Lung (tissue), 12 donors: ENCODE measurements around the gene PCGF1. TPM values are rescaled to one million over a fixed set of nuclear protein-coding genes. Genes with fewer than 3 reads are reported as not detected.
"Not testable (repeated sequence)": the region's sequence is repeated elsewhere in the genome, so short reads cannot be mapped to it uniquely, and the experiment has no call there.

Source experiments
- ATAC-seq: fragments of 200-7000 bp; cut with Tn5 transposase; one replicate; pipeline ENCODE4 v1.9.1; 2020; ENCODE audit warnings: moderate number of reproducible peaks; ENCODE audit not compliant: insufficient read depth, low FRiP score
- DNase-seq, 3 donors: peaks; one replicate each; pipeline ENCODE4 v3.0.0-alpha.2; 2013 to 2017
- H3K27ac ChIP-seq, 2 donors: one replicate each; pipeline ENCODE4 v1.5.1; 2013; ENCODE audit warnings: mild to moderate bottlenecking in 2 of 2, moderate library complexity in 2 of 2, control low read depth in 1 of 2, inconsistent platforms in 1 of 2, low read depth in 1 of 2, low read length in 1 of 2
- H3K27me3 ChIP-seq, 3 donors: one replicate each; pipeline ENCODE4 v1.5.1; 2013; ENCODE audit warnings: low read length in 2 of 3; ENCODE audit not compliant: control insufficient read depth in 3 of 3, insufficient read depth in 3 of 3
- H3K36me3 ChIP-seq, 4 donors: one replicate each; pipeline ENCODE4 v1.5.1; 2013; ENCODE audit warnings: low read length in 4 of 4, mild to moderate bottlenecking in 1 of 4, moderate library complexity in 1 of 4; ENCODE audit not compliant: control insufficient read depth in 4 of 4, insufficient read depth in 4 of 4
- H3K4me1 ChIP-seq, 5 donors: one replicate each; pipeline ENCODE4 v1.5.1; 2013; ENCODE audit warnings: low read length in 5 of 5, mild to moderate bottlenecking in 2 of 5, moderate library complexity in 1 of 5; ENCODE audit not compliant: control insufficient read depth in 5 of 5, insufficient read depth in 5 of 5
- H3K4me3 ChIP-seq: one replicate; pipeline ENCODE4 v1.5.1; 2013; ENCODE audit warnings: mild to moderate bottlenecking, control low read depth, moderate library complexity
- H3K9ac ChIP-seq, 2 donors: one replicate each; pipeline ENCODE4 v1.5.1; 2013; ENCODE audit warnings: low read length in 2 of 2, control low read depth in 1 of 2; ENCODE audit not compliant: insufficient read depth in 1 of 2
- H3K9me3 ChIP-seq, 4 donors: one replicate each; pipeline ENCODE4 v1.5.1; 2013; ENCODE audit warnings: low read length in 3 of 4, mild to moderate bottlenecking in 1 of 4, moderate library complexity in 1 of 4; ENCODE audit not compliant: control insufficient read depth in 4 of 4, insufficient read depth in 3 of 4
- WGBS, 2 donors: extraction: QIAGEN DNeasy Blood & Tissue Kit; methylation state at CpG; one replicate each; pipeline ENCODE4 v1.1.7; 2013; 5-methylcytosine and 5-hydroxymethylcytosine counted together
- polyA plus RNA-seq, 2 donors: library from polyadenylated mRNA; stranded (reverse); fragments of 200-250 nt; gene quantifications; one replicate each; pipeline ENCODE4 v1.2.1, GENCODE V29; 2013
- total RNA-seq, 2 donors: library from RNA; depleted of rRNA in 1 of 2; stranded (reverse); fragments of >200 nt in 1 of 2; gene quantifications; one replicate each; pipeline ENCODE4 v1.2.1, GENCODE V29; 2014 to 2021
- TF ChIP-seq, protein P1 (sequence below): IDR thresholded peaks from 2 replicates; pipeline ENCODE4 v1.5.1; 2012; ENCODE audit warnings: mild to moderate bottlenecking; ENCODE audit errors: control extremely low read depth, extremely low read depth
- donor health status: control.
- donor health status: control.
- donor health status: Bipolar disorder and iron deficiency.
- donor health status: healthy.
- donor health status: DM: yes; HTN: yes; CAD: no.

The PCGF1 gene
- total and polyA plus RNA-seq, 4 donors = 16.7 to 47.8 (median 28.1) TPM

DNA sequence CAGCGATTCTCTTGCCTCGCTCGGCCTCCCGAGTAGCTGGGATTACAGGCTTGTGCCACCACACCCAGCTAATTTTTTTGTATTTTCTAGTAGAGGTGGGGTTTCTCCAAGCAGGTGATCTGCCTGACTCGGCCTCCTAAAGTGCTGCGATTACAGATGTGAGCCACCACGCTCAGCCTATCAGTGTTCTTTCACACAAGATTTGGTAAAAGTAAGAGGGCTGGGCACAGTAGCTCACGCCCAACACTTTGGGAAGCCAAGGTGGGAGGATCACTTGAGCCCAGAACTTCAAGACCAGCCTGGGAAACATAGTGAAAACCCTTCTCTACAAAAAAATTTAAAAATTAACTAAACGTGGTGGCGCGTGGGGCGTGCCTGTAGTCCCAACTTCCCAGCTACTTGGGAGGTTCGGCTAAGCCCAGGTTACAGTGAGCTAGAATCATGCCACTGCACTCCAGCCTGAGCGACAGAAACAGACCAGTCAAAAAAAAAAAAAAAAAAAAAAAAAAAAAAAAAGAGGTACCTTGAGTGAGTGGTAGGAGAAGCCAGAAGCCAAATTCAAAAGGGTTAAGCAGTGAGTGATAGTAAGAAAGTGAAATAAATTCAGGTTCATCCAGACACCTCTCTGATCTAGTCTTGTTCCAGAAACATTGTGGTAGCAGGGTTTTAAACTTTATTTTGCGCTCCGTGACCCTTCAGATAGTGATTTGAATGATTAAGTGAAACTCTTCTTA lies 36.0 kb downstream of the PCGF1 start:
- H3K36me3 ChIP-seq = peaks cover 6 to 13% (median 9%) of the 10 kb centered on the region in 4 donors
- no peaks in the 10 kb centered on the region for H3K27me3 ChIP-seq
- no peak for DNase-seq
- no peaks in the 10 kb centered on the region for H3K9me3 ChIP-seq
- peak overlapping the region; percentile 88 to 95 for H3K27ac ChIP-seq
- H3K9ac ChIP-seq = peak overlapping the region; percentile 63 to 83
- no peak for ATAC-seq
- H3K4me3 ChIP-seq = peak overlapping the region; percentile 73
- TF ChIP-seq, protein P1, sequence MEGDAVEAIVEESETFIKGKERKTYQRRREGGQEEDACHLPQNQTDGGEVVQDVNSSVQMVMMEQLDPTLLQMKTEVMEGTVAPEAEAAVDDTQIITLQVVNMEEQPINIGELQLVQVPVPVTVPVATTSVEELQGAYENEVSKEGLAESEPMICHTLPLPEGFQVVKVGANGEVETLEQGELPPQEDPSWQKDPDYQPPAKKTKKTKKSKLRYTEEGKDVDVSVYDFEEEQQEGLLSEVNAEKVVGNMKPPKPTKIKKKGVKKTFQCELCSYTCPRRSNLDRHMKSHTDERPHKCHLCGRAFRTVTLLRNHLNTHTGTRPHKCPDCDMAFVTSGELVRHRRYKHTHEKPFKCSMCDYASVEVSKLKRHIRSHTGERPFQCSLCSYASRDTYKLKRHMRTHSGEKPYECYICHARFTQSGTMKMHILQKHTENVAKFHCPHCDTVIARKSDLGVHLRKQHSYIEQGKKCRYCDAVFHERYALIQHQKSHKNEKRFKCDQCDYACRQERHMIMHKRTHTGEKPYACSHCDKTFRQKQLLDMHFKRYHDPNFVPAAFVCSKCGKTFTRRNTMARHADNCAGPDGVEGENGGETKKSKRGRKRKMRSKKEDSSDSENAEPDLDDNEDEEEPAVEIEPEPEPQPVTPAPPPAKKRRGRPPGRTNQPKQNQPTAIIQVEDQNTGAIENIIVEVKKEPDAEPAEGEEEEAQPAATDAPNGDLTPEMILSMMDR = no peak
- 54 to 66% methylated on average over 16 of the region's 16 CpGs for WGBS, 2 donors
- peaks cover 3 to 15% (median 5%) of the 10 kb centered on the region in 5 donors for H3K4me1 ChIP-seq

DNA sequence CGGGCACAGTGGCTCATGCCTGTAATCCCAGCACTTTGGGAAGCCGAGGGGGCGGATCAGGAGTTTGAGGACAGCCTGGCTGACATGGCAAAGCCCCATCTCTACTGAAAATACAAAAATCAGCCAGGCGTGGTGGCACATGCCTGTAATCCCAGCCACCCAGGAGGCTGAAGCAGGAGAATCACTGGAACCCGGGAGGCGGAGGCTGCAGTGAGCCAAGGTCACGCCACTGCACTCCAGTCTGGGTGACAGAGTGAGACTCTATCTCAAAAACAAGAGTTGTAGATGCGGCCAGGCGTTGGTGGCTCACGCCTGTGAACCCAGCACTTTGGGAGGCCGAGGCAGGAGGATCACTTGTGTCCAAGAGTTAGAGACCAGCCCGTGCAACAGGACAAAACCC lies 36.8 kb downstream of the PCGF1 start:
- H3K9me3 ChIP-seq, H3K27ac ChIP-seq, DNase-seq, H3K9ac ChIP-seq, ATAC-seq, H3K4me3 ChIP-seq, H3K27me3 ChIP-seq: not testable (repeated sequence)
- H3K4me1 ChIP-seq = peaks cover 4 to 15% (median 6%) of the 10 kb centered on the region in 5 donors
- H3K36me3 ChIP-seq = peaks cover 6 to 12% (median 9%) of the 10 kb centered on the region in 4 donors
- WGBS, 2 donors = 97 to 98% methylated on average over 12 of the region's 12 CpGs

DNA sequence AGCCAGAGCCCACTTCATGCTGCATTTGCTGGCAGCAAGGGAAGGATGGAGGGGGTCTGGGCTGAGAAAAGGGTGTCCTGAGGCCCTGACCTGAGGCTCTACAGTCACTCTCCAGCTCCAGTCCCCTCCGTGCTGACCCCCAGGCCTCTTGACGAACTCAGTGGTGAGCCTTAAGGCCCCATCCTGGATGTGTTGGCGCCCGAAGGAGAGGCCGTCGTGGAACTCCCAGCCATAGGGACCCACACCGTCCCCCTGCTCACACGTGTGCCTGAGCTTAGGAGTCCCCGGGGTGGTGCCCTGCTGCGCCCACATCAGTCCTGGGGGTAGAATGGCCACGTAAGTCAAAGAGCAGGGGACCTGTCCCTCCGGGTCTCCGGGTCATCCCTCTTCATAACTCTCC lies 43.1 kb downstream of the PCGF1 start:
- Histone ChIP-seq H3K27ac (peak overlapping the region in 1 of 2 donors; percentile 92), H3K36me3 (peaks cover 4 to 15% (median 7%) of the 10 kb centered on the region in 4 donors), H3K4me1 (peaks cover 6 to 11% (median 9%) of the 10 kb centered on the region in 5 donors), H3K9ac (peak overlapping the region in 1 of 2 donors; percentile 42), H3K9me3 (no peaks in the 10 kb centered on the region), H3K27me3 (no peaks in the 10 kb centered on the region), H3K4me3 (peak overlapping the region; percentile 98)
- TF ChIP-seq, protein P1 = no peak
- DNase-seq (no peak), ATAC-seq (no peak)
- 5 to 8% methylated on average over 13 of the region's 13 CpGs for WGBS, 2 donors

DNA sequence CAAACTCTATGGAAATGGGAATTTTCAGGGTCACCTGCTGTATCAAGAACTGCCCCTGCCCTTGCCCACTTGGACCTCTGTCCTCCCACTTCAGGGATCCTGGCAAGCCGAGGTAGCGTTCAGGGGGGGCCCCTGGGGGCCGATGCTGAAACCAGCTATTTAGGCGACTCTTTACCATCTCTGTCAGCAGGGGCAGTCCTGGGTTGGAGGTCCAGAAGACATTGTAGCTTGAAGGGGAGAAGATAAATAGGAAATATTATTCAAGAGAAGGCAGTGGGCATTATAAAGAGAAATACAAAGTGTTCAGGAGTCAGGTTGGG lies 44.7 kb downstream of the PCGF1 start:
- no peak for ATAC-seq
- Histone ChIP-seq H3K36me3 (peaks cover 4 to 15% (median 7%) of the 10 kb centered on the region in 4 donors), H3K9ac (no peak overlapping the region), H3K9me3 (no peaks in the 10 kb centered on the region), H3K4me3 (no peak overlapping the region), H3K27ac (no peak overlapping the region), H3K27me3 (no peaks in the 10 kb centered on the region), H3K4me1 (peaks cover 6 to 13% (median 10%) of the 10 kb centered on the region in 5 donors)
- WGBS, 2 donors = 88 to 90% methylated on average over 4 of the region's 4 CpGs
- no peak for DNase-seq
- TF ChIP-seq, protein P1 = no peak
